WTC11 (cell line): Measurements from ENCODE around the gene EFHD2. TPM values are rescaled to one million over a fixed set of nuclear protein-coding genes. Genes with fewer than 3 reads are reported as not detected.

Experiments
- ATAC-seq: fragments of 200-7000 bp; cut with Tn5 transposase; 2 replicates; pipeline ENCODE4 v1.10.0; 2021; ENCODE audit warnings: mild to moderate bottlenecking, moderate library complexity
- CTCF ChIA-PET: fragments of 300-600 bp; sonication (Branson Sonifier 250); formaldehyde crosslinking; loops from one replicate; lab custom pipeline; 2021; ENCODE audit warnings: antibody characterized with exemption; lab: Charles Lee
- POLR2A ChIA-PET: fragments of 350-600 bp; sonication (Branson Sonifier 250); formaldehyde crosslinking; loops from one replicate; lab custom pipeline; 2021; ENCODE audit warnings: antibody characterized with exemption; lab: Charles Lee
- DNase-seq: peaks from one replicate; pipeline ENCODE4 v3.0.0; 2021; ENCODE audit warnings: low spot score
- H3K27ac Mint-ChIP-seq: 2 replicates; pipeline ENCODE4 v1.8.0; 2021; ENCODE audit warnings: mixed read lengths
- H3K27me3 Mint-ChIP-seq: 2 replicates; pipeline ENCODE4 v1.8.0; 2021; ENCODE audit warnings: low read depth, mild to moderate bottlenecking, moderate library complexity, mixed read lengths
- H3K36me3 Mint-ChIP-seq: 2 replicates; pipeline ENCODE4 v1.8.0; 2021; ENCODE audit warnings: mixed read lengths
- H3K4me1 Mint-ChIP-seq: 2 replicates; pipeline ENCODE4 v1.8.0; 2022; ENCODE audit warnings: mixed read lengths
- H3K4me3 Mint-ChIP-seq: 2 replicates; pipeline ENCODE4 v1.8.0; 2021; ENCODE audit warnings: mild to moderate bottlenecking, moderate library complexity, mixed read lengths
- H3K9me3 Mint-ChIP-seq: 2 replicates; pipeline ENCODE4 v1.8.0; 2021; ENCODE audit warnings: mixed read lengths
- ARID4B ChIP-seq: sonication (generic); formaldehyde crosslinking; IDR thresholded peaks from 2 replicates; pipeline ENCODE4 v1.8.0; 2023; ENCODE audit warnings: missing genetic modification reagents, mild to moderate bottlenecking, borderline replicate concordance
- ATF6 ChIP-seq: sonication (generic); formaldehyde crosslinking; IDR thresholded peaks from 2 replicates; pipeline ENCODE4 v1.8.1; 2023; ENCODE audit warnings: mild to moderate bottlenecking, missing genetic modification reagents
- ERG ChIP-seq: fragments of 250-450 bp; sonication (Bioruptor Pico); IDR thresholded peaks from 2 replicates; pipeline ENCODE4 v1.8.0; 2021; ENCODE audit warnings: mild to moderate bottlenecking
- HMGA2 ChIP-seq: fragments of 250-450 bp; sonication (Bioruptor Pico); IDR thresholded peaks from 2 replicates; pipeline ENCODE4 v1.4.0; 2021; ENCODE audit warnings: mild to moderate bottlenecking, moderate library complexity
- IRF1 ChIP-seq: sonication (generic); formaldehyde crosslinking; IDR thresholded peaks from 2 replicates; pipeline ENCODE4 v1.8.0; 2023; ENCODE audit warnings: missing genetic modification reagents
- NFE2L1 ChIP-seq: sonication (generic); formaldehyde crosslinking; IDR thresholded peaks from 2 replicates; pipeline ENCODE4 v1.8.1; 2023; ENCODE audit warnings: missing genetic modification reagents
- NFYB ChIP-seq: sonication (generic); formaldehyde crosslinking; conservative IDR thresholded peaks from 2 replicates; pipeline ENCODE4 v1.8.0; 2022; ENCODE audit warnings: low read depth, missing genetic modification reagents
- NR3C1 ChIP-seq: sonication (generic); formaldehyde crosslinking; conservative IDR thresholded peaks from 2 replicates; pipeline ENCODE4 v1.8.1; 2023; ENCODE audit warnings: low read depth, mild to moderate bottlenecking, missing genetic modification reagents
- OVOL2 ChIP-seq: fragments of 250-450 bp; sonication (Bioruptor Pico); IDR thresholded peaks from 2 replicates; pipeline ENCODE4 v1.9.0; 2021; ENCODE audit warnings: mild to moderate bottlenecking, borderline replicate concordance
- RELA ChIP-seq: sonication (generic); formaldehyde crosslinking; IDR thresholded peaks from 2 replicates; pipeline ENCODE4 v1.8.1; 2022; ENCODE audit warnings: missing genetic modification reagents, mild to moderate bottlenecking, borderline replicate concordance
- SMAD3 ChIP-seq: sonication (generic); formaldehyde crosslinking; IDR thresholded peaks from 2 replicates; pipeline ENCODE4 v1.8.0; 2022; ENCODE audit warnings: missing genetic modification reagents, mild to moderate bottlenecking, borderline replicate concordance
- SOX15 ChIP-seq: fragments of 250-450 bp; sonication (Bioruptor Pico); IDR thresholded peaks from 2 replicates; pipeline ENCODE4 v1.9.0; 2021; ENCODE audit warnings: mild to moderate bottlenecking
- SP1 ChIP-seq: sonication (generic); formaldehyde crosslinking; conservative IDR thresholded peaks from 2 replicates; pipeline ENCODE4 v1.8.1; 2022; ENCODE audit warnings: missing genetic modification reagents
- STAT6 ChIP-seq: sonication (generic); formaldehyde crosslinking; conservative IDR thresholded peaks from 2 replicates; pipeline ENCODE4 v1.8.1; 2023; ENCODE audit warnings: mild to moderate bottlenecking, low read depth, missing genetic modification reagents, moderate library complexity
- TEAD1 ChIP-seq: sonication (generic); formaldehyde crosslinking; IDR thresholded peaks from 2 replicates; pipeline ENCODE4 v1.8.0; 2022; ENCODE audit warnings: mild to moderate bottlenecking, missing genetic modification reagents
- TEAD4 ChIP-seq: sonication (generic); formaldehyde crosslinking; IDR thresholded peaks from 2 replicates; pipeline ENCODE4 v1.8.0; 2022; ENCODE audit warnings: mild to moderate bottlenecking, missing genetic modification reagents
- ZBTB21 ChIP-seq: sonication (generic); formaldehyde crosslinking; IDR thresholded peaks from 2 replicates; pipeline ENCODE4 v1.8.1; 2023; ENCODE audit warnings: mild to moderate bottlenecking, missing genetic modification reagents, borderline replicate concordance
- ZNF219 ChIP-seq: sonication (generic); formaldehyde crosslinking; IDR thresholded peaks from 2 replicates; pipeline ENCODE4 v1.8.0; 2023; ENCODE audit warnings: missing genetic modification reagents, mild to moderate bottlenecking, borderline replicate concordance
- ZNF232 ChIP-seq: sonication (generic); formaldehyde crosslinking; IDR thresholded peaks from 2 replicates; pipeline ENCODE4 v1.8.0; 2022; ENCODE audit warnings: mild to moderate bottlenecking, missing genetic modification reagents
- ZNF317 ChIP-seq: sonication (generic); formaldehyde crosslinking; IDR thresholded peaks from 2 replicates; pipeline ENCODE4 v1.8.1; 2023; ENCODE audit warnings: low read depth, mild to moderate bottlenecking, moderate library complexity, missing genetic modification reagents, borderline replicate concordance
- ZNF396 ChIP-seq: fragments of 250-450 bp; sonication (Bioruptor Pico); IDR thresholded peaks from 2 replicates; pipeline ENCODE4 v1.8.0; 2021; ENCODE audit warnings: mild to moderate bottlenecking, moderate library complexity, borderline replicate concordance
- ZNF416 ChIP-seq: fragments of 250-450 bp; sonication (Bioruptor Pico); IDR thresholded peaks from 2 replicates; pipeline ENCODE4 v1.9.0; 2021; ENCODE audit warnings: mild to moderate bottlenecking, inconsistent platforms
- ZNF423 ChIP-seq: fragments of 250-450 bp; sonication (Bioruptor Pico); IDR thresholded peaks from 2 replicates; pipeline ENCODE4 v2.1.2; 2022; ENCODE audit warnings: mild to moderate bottlenecking, moderate library complexity
- ZSCAN18 ChIP-seq: fragments of 250-450 bp; sonication (Bioruptor Pico); IDR thresholded peaks from 2 replicates; pipeline ENCODE4 v2.1.2; 2022; ENCODE audit warnings: mild to moderate bottlenecking, moderate library complexity
- total RNA-seq: library from RNA; stranded (reverse); gene quantifications from 3 replicates; pipeline ENCODE4 v1.2.3, GENCODE V29; 2021

Gene EFHD2
- total RNA-seq, 1 experiment from 2014 or later = 23.8 TPM

GRCh38 chr1:15441247-15441646 lies 31.6 kb downstream of the EFHD2 start:
- no peaks in the 10 kb centered on the region for H3K9me3 Mint-ChIP-seq
- no peaks in the 10 kb centered on the region for H3K27me3 Mint-ChIP-seq
- H3K27ac Mint-ChIP-seq = no peak overlapping the region
- no peak overlapping the region for H3K4me3 Mint-ChIP-seq
- H3K4me1 Mint-ChIP-seq = no peaks in the 10 kb centered on the region
- no peaks in the 10 kb centered on the region for H3K36me3 Mint-ChIP-seq
- DNase-seq = no peak
- no peak for TF ChIP-seq SOX15 (CRISPR knock-in tag)
- TF ChIP-seq ZNF423 (CRISPR knock-in tag) = no peak
- TF ChIP-seq NR3C1 (CRISPR knock-in tag) = no peak
- no peak for TF ChIP-seq ZNF416 (CRISPR knock-in tag)
- TF ChIP-seq IRF1 (CRISPR knock-in tag) = no peak
- no peak for TF ChIP-seq TEAD4 (CRISPR knock-in tag)
- no peak for TF ChIP-seq OVOL2
- no peak for TF ChIP-seq RELA (CRISPR knock-in tag)
- no peak for TF ChIP-seq ZNF219
- TF ChIP-seq ZNF317 (CRISPR knock-in tag) = no peak
- no peak for TF ChIP-seq NFE2L1 (CRISPR knock-in tag)
- no peak for TF ChIP-seq ZNF396 (CRISPR knock-in tag)
- no peak for TF ChIP-seq SP1 (CRISPR knock-in tag)
- no peak for TF ChIP-seq ARID4B (CRISPR knock-in tag)
- ChIA-PET CTCF (interaction anchor here (5.0 kb wide), 1 partner anchor 10 kb away, joined by 20 read pairs; no protein-coding TSS in a partner anchor), POLR2A (interaction anchor here (1.2 kb wide), 1 partner anchor 20 kb away, joined by 3 read pairs; no protein-coding TSS in a partner anchor)
- ATAC-seq = no peak

GRCh38 chr1:15442119-15442518 lies 32.4 kb downstream of the EFHD2 start:
- Mint-ChIP-seq H3K4me1 (no peaks in the 10 kb centered on the region), H3K4me3 (no peak overlapping the region), H3K36me3 (no peaks in the 10 kb centered on the region), H3K27me3 (no peaks in the 10 kb centered on the region), H3K27ac (no peak overlapping the region), H3K9me3 (no peaks in the 10 kb centered on the region)
- ChIA-PET CTCF (interaction anchor here (1.3 to 5.0 kb wide), 2 partner anchors 10 to 119 kb away, joined by 3 to 20 read pairs; no protein-coding TSS in a partner anchor), POLR2A (no interaction called here)
- ATAC-seq (no peak), DNase-seq (no peak)
- TF ChIP-seq STAT6 (CRISPR knock-in tag) (no peak), ZSCAN18 (CRISPR knock-in tag) (no peak), TEAD1 (CRISPR knock-in tag) (no peak), ERG (CRISPR knock-in tag) (no peak), HMGA2 (CRISPR knock-in tag) (no peak), ZNF232 (no peak), SMAD3 (CRISPR knock-in tag) (no peak), NFYB (CRISPR knock-in tag) (no peak), ZBTB21 (no peak), ATF6 (CRISPR knock-in tag) (no peak)
- TF ChIP-seq, all 79 proteins: peak for 0
